Activated CD4-positive, alpha-beta T cell treated with anti-CD3 and anti-CD28 coated beads for 4 hours (primary cell): Measurements from ENCODE around the gene CKAP2L.

ENCODE experiments used
- DNase-seq, 2 donors: peaks; one replicate each; pipeline ENCODE4 v3.0.0-alpha.2; 2020

CKAP2L gene

GRCh38 chr2:112764071-112765044 is at the start of gene CKAP2L:
Gene CKAP2L, minus strand, starts transcription at chr2:112764609. Its CDS starts 11 bp downstream, at chr2:112764598.
- DNase-seq = peak; percentile 95

DNA sequence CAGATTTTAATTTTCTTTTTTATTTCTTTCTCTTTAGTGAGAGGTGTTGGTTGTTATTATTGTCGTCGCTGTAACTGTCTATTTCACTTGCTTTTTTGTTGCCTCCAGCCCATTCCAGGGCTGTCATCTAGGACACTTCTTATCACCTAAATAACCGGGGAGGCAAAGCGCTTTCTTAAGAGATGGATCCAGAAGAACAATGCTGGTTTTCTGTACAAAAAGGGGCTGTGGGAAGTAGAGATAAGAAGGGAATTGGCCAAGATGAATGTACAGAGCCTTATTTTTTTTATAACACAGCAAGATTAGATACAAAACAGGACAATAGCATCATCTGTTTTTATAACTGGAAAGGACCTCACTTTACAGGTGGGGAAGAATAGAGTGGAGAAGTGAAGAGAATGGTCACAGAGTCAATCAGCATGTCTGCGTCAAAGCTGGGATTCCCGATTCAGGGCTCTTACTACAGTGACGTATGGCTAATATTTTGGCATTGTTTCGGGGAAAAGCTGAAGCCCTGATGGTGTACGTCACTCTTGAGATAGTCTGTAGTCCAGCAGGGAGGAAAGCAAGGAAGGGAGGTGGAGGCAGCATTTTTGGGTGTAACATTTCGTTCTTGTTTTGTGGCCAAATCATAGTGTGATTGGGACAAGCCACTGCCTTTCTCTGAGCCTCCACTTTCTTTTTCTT is 49.0 kb upstream of the CKAP2L start:
- DNase-seq = no peak

DNA sequence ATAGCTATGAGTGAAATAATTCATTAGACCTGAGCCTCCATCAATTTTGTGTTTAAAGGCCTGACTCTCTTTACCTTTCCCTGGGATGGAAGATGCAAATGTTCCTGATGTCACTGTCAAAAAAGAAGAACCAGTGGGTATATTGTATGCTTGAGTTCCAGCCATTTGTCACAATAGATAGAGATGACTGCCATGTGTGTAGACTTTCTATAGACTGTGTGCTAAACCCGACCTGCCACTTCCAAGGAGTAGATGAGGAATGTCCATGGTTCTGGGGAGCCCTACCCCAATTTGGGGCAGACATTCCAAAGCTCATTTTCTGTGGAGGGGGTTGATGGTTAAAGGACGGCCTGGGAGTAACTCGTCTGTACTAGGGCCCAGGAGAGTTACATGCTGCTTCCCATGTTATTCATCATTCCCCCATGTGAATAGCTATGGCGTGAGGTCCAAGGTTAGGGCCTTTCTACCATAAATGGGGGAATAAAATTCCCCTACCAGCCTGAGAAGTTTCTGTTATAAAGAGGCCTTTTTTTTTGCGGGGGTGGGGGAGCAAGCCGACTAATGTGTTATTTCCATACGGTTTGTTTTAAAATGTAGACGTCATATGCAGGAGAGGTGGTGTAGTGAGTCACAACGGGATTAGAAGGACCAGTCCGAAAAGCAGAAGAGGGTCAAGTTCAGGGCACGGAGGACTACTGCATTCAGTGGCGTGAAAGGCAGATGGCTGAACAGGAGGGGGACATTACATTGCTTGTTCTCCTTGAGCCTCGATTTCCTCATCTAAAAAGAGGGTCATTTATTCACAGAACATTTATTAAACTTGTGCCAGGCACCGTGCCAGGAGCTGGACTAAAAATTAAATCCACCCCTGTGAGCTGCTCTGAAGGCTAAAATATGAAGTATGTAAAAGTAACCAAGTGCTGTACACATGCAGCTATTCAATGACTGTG is 48.2 kb upstream of the CKAP2L start:
- no peak for DNase-seq

GRCh38 chr2:112811841-112812306 is 47.5 kb upstream of the CKAP2L start:
- peak; percentile 11 to 17 for DNase-seq

GRCh38 chr2:112811276-112811831 is 46.9 kb upstream of the CKAP2L start:
- DNase-seq = no peak

DNA sequence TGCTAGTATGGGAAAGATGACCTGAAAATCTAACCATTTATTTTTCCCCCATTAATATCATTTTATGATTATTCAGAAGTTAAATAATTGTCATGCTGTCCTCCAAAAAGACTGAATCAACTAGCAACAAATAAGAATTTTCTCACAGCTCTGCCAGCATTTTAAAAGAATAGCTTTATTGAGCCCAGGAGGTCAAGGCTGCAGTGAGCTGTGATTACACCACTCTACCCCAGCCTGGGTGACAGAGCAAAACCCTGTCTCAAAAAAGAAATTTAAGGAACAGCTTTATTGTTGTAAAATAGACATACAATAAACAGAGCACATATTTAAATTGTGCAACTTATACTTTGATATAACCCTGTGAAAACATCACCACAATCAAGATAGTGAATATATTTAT is 44.7 kb upstream of the CKAP2L start:
- no peak for DNase-seq

DNA sequence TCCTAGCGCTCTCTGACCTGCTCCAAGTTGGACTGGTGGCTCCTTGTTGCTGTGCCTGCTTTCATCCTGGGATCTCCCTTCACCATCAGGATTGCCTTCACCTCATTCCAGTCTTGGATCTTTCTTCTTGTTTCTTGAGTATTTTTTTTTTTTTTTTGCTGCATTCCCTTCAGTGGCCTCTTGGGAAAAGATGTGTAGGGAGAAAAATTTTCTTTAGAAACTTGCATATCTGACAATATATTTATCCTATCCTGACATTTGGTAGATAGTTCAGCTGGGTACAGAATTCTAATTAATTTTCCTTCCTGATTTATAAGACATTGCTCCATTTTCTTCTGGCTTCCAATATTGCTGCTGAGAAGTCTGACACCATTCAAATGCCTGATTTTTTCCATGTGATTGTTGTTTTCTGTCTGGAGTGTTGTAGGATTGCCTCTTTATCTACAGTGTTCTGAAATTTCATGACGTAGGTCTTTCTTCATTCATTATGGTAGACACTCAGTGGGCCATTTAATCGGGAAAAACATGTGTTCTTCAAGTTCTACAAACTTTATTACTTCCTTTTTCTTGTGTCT is 42.9 kb upstream of the CKAP2L start:
- DNase-seq = no peak

DNA sequence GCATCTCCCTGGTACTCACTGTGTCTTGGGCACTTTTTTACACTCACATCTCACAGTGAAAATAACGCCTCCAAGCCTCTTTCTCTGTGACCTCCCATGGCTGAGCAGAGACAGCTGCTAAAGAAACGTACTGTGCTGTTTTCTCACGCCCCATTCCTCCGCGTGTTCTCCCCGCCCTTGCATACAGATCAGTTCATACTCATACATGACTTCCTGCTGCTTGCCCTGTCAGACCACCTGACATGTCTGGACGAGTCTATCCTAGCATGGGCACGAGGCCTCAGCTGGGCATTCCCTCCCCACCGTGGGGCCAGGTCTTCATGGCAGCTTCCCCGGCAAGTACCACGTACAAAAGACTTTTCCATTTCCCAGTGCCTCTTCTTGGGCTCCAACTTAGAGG is 41.1 kb upstream of the CKAP2L start:
- no peak for DNase-seq

GRCh38 chr2:112803691-112804521 is 39.5 kb upstream of the CKAP2L start:
- no peak for DNase-seq

GRCh38 chr2:112800881-112801583 is 36.6 kb upstream of the CKAP2L start:
- DNase-seq = no peak

DNA sequence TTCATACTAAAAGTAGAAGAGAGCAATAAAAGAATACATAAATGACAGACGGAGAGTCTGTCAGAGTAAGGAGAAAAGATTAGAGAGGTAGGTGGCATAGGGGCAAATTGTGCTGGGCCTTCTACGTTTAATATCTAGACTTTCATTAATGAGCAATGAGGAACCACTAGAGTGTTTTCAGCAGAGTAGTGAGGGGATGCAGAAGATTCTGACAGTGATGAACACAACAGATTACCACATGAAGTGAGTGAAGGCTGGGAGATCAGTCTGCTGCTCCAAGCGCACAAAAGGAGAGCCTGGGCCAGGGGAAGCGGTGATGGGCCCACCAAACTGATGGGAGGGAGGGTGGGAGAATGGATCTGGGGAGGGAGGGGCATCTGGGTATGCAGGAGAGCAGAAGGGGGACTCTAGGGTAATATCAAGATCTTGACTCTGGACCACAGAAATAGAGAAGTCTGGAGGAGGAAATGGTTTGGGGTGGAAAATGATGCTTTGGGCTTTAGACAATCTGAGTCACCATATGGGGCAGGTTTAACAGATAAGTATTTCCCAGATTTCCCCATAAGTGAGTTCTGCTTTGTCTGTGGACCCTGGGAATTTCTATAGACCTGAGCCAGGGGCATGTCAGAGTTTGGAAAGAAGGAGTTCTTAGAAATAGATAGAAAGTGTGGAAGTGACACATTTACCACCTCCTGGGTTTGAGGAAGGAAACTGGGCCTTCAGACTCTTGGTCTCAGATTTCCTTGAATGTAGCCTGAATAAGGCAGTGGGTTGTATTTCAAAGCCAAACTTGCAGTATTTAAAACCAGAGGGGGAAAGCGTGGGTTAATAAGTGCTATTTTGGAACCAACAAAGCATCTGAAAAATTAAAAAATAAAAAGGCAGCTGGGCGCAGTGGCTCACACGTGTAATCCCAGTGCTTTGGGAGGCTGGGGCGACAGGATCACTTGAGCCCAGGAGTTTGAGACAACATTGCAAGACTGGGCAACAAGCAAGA is 34.9 kb upstream of the CKAP2L start:
- DNase-seq = no peak

- DNase-seq = no peak
Measured at GRCh38 chr2:112796486-112796885, 32.1 kb upstream of the CKAP2L start.

GRCh38 chr2:112795774-112796173 is 31.4 kb upstream of the CKAP2L start:
- no peak for DNase-seq

GRCh38 chr2:112794841-112795240 is 30.4 kb upstream of the CKAP2L start:
- DNase-seq = no peak

DNA sequence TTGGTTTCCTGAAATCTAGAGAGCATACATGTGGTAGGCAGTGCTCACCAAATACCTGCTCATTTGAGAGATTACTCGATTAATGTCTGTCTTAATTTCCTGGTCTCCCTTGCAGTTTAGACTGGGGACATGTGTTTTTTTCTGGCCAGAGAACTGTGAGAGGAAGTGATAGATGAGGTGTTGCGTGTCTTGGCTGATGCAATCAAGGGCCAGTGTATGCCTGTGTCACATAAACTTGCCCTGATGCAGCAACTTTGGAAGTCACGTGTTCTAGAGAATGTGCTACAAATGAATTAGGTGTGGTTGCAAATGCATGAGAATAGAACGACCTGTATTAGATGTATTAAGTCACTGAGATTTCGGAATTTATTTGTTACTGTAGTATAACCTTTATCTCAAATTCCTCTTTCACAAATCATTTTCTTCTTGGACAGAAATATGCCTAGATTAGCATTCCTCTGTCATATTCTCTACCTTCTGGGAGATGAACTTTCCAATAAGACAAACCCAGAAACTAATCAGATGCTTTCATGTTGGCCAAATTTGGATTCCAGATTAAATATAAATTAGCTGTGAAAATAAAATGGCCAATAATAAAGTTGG is 29.8 kb upstream of the CKAP2L start:
- DNase-seq = no peak

GRCh38 chr2:112793449-112793978 is 29.1 kb upstream of the CKAP2L start:
- no peak for DNase-seq

DNA sequence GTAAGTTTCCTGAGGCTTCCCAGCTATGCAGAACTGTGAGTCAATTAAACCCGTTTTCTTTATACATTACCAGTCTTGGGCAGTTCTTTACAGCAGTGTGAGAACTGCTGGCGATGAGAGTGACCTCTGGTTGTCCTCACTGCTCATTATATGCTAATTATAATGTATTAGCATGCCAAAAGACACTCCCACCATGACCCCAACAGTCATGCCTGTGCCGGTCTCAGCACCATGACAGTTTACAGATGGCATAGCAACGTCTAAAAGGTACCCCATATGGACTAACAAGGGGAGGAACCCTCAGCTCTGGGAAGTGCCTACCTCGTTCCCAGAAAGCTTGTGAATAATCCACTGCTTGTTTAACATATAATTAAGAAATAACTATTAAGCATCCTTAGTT is 28.0 kb upstream of the CKAP2L start:
- DNase-seq = no peak

GRCh38 chr2:112791693-112792230 is 27.4 kb upstream of the CKAP2L start:
- DNase-seq = no peak
